HFFc6 (cell line): ENCODE results near the gene TBL2. TPM values are rescaled to one million over a fixed set of nuclear protein-coding genes. Genes with fewer than 3 reads are reported as not detected.
"Not testable (repeated sequence)": the region's sequence is repeated elsewhere in the genome, so short reads cannot be mapped to it uniquely, and the experiment has no call there.

ENCODE experiments used
- DNase-seq: peaks from one replicate; pipeline ENCODE4 v3.0.0-alpha.2; 2018
- H3K27ac Mint-ChIP-seq: 2 replicates; pipeline ENCODE4 v1.8.0; 2020; ENCODE audit warnings: mild to moderate bottlenecking, mixed read lengths
- H3K27me3 Mint-ChIP-seq: 2 replicates; pipeline ENCODE4 v1.8.0; 2021; ENCODE audit warnings: mild to moderate bottlenecking, moderate library complexity, mixed read lengths; ENCODE audit not compliant: insufficient read depth
- H3K36me3 Mint-ChIP-seq: 2 replicates; pipeline ENCODE4 v1.8.0; 2021; ENCODE audit warnings: low read depth, mixed read lengths
- H3K4me1 Mint-ChIP-seq: 2 replicates; pipeline ENCODE4 v1.8.0; 2020; ENCODE audit warnings: low read depth, mixed read lengths
- H3K4me3 Mint-ChIP-seq: 2 replicates; pipeline ENCODE4 v1.8.0; 2020; ENCODE audit warnings: mild to moderate bottlenecking, moderate library complexity, mixed read lengths
- H3K9me3 Mint-ChIP-seq: 2 replicates; pipeline ENCODE4 v1.8.0; 2020; ENCODE audit warnings: mild to moderate bottlenecking, mixed read lengths
- CTCF ChIP-seq: fragments of 200-600 bp; sonication (generic); IDR thresholded peaks from 2 replicates; pipeline ENCODE4 v1.5.0; 2021; ENCODE audit warnings: antibody characterized with exemption, mild to moderate bottlenecking
- total RNA-seq, 6 experiments: library from RNA; stranded (reverse); fragmentation: NEBNext Ultra II Directional; extraction: Animal tissue kit (Norgen Biotek cat#: 25700); gene quantifications; 2 replicates in 1 of 6; 3 replicates in 5 of 6; pipeline ENCODE4 v1.2.3, GENCODE V29; 2021

TBL2 gene
- total RNA-seq, 6 experiments from 2014 or later, result 34.3 to 48.1 (median 38.8) TPM

- no peak for TF ChIP-seq CTCF
- peaks cover 1% of the 10 kb centered on the region; the same call in 1 of the 2 replicates for H3K27me3 Mint-ChIP-seq
- no peaks in the 10 kb centered on the region for H3K9me3 Mint-ChIP-seq
- peaks cover 10% of the 10 kb centered on the region for H3K36me3 Mint-ChIP-seq
- no peak overlapping the region for H3K4me3 Mint-ChIP-seq
- DNase-seq, result no peak
- H3K4me1 Mint-ChIP-seq, result no peaks in the 10 kb centered on the region
- no peak overlapping the region for H3K27ac Mint-ChIP-seq
Measured at GRCh38 chr7:73533742-73534141, 44.6 kb downstream of the TBL2 start.

- TF ChIP-seq CTCF, result no peak
- Mint-ChIP-seq H3K4me1 (peaks cover 6% of the 10 kb centered on the region), H3K27me3 (no peaks in the 10 kb centered on the region; the same call in none of the 2 replicates), H3K27ac (no peak overlapping the region), H3K36me3 (peaks cover 10% of the 10 kb centered on the region), H3K9me3 (no peaks in the 10 kb centered on the region), H3K4me3 (no peak overlapping the region)
- DNase-seq, result no peak
Measured at GRCh38 chr7:73532224-73532623, 46.2 kb downstream of the TBL2 start.

GRCh38 chr7:73530800-73531199 is 47.6 kb downstream of the TBL2 start:
- Mint-ChIP-seq H3K4me1 (peaks cover 11% of the 10 kb centered on the region), H3K36me3 (peaks cover 5% of the 10 kb centered on the region; the same call in 1 of the 2 replicates), H3K4me3 (no peak overlapping the region), H3K9me3 (no peaks in the 10 kb centered on the region), H3K27me3 (no peaks in the 10 kb centered on the region; the same call in none of the 2 replicates), H3K27ac (no peak overlapping the region)
- no peak for TF ChIP-seq CTCF
- DNase-seq, result no peak

GRCh38 chr7:73526896-73527821 is 51.2 kb downstream of the TBL2 start:
- peaks cover 1% of the 10 kb centered on the region; the same call in 1 of the 2 replicates for H3K36me3 Mint-ChIP-seq
- peaks cover 11% of the 10 kb centered on the region for H3K4me1 Mint-ChIP-seq
- peaks cover 2% of the 10 kb centered on the region for H3K27me3 Mint-ChIP-seq
- no peak overlapping the region for H3K4me3 Mint-ChIP-seq
- no peak for DNase-seq
- H3K27ac Mint-ChIP-seq, result peak overlapping the region; percentile 30; the same call in 1 of the 2 replicates
- H3K9me3 Mint-ChIP-seq, result no peaks in the 10 kb centered on the region
- TF ChIP-seq CTCF, result no peak

- H3K4me3 Mint-ChIP-seq, H3K27me3 Mint-ChIP-seq, H3K9me3 Mint-ChIP-seq, DNase-seq, H3K27ac Mint-ChIP-seq, H3K36me3 Mint-ChIP-seq: not testable (repeated sequence)
- H3K4me1 Mint-ChIP-seq, result peaks cover 11% of the 10 kb centered on the region
Measured at GRCh38 chr7:73526158-73526494, 52.3 kb downstream of the TBL2 start.
